SK-N-SH (cell line): ENCODE data around the gene PNPLA1. TPM values are rescaled to one million over a fixed set of nuclear protein-coding genes. Genes with fewer than 3 reads are reported as not detected.

Experiments
- CTCF ChIA-PET: fragments of 300-600, 350-600 bp; formaldehyde crosslinking; extraction: SDS; loops from one replicate; lab custom pipeline; 2021; lab: Yijun Ruan, JAX
- POLR2A ChIA-PET: fragments of 350-600 bp; sonication (Branson Sonifier 250); formaldehyde crosslinking; extraction: SDS; loops from one replicate; lab custom pipeline; 2020; ENCODE audit warnings: antibody characterized with exemption, inconsistent platforms; lab: Yijun Ruan, JAX
- DNase-seq: peaks from one replicate; pipeline ENCODE4 v3.0.0; 2012
- H2AFZ ChIP-seq: fragments of 200-600 bp; sonication (generic); 2 replicates; pipeline ENCODE4 v1.8.1; 2016; ENCODE audit warnings: antibody characterized with exemption, mild to moderate bottlenecking, low read depth
- H3F3A ChIP-seq: fragments of 200-600 bp; sonication (generic); replicated peaks from 2 replicates; pipeline ENCODE3; 2016; ENCODE audit warnings: antibody characterized with exemption, mild to moderate bottlenecking; ENCODE audit not compliant: insufficient read depth
- H3K27ac ChIP-seq, 2 experiments: fragments of 200-500 bp in 1 of 2; fragments of 200-600 bp in 1 of 2; sonication (Bioruptor generic) in 1 of 2; sonication (generic), shearing (Covaris generic) in 1 of 2; 2 replicates each; pipeline versions ENCODE4 v1.5.1 to v1.6.1; 2014 to 2016; ENCODE audit warnings: low read depth in 2 of 2, inconsistent platforms in 1 of 2, low read length in 1 of 2, mild to moderate bottlenecking in 1 of 2, mixed read lengths in 1 of 2
- H3K27me3 ChIP-seq: fragments of 200-600 bp; sonication (generic), shearing (Covaris generic); 2 replicates; pipeline ENCODE4 v1.6.1; 2016; ENCODE audit warnings: mixed run types; ENCODE audit not compliant: insufficient read depth
- H3K36me3 ChIP-seq, 2 experiments: fragments of 200-500 bp in 1 of 2; fragments of 200-600 bp in 1 of 2; sonication (Bioruptor generic) in 1 of 2; sonication (generic) in 1 of 2; replicated peaks in 1 of 2; 2 replicates each; pipeline versions ENCODE3 to v1.5.1; 2014 to 2016; ENCODE audit warnings: low read length in 1 of 2, mild to moderate bottlenecking in 1 of 2; ENCODE audit not compliant: insufficient read depth in 2 of 2, control insufficient read depth in 1 of 2
- H3K4me1 ChIP-seq, 2 experiments: fragments of 200-500 bp in 1 of 2; fragments of 200-600 bp in 1 of 2; sonication (Bioruptor generic) in 1 of 2; sonication (generic), shearing (Covaris generic) in 1 of 2; 2 replicates each; pipeline versions ENCODE4 v1.5.1 to v1.6.1; 2014 to 2016; ENCODE audit warnings: low read depth in 1 of 2, low read length in 1 of 2, mixed run types in 1 of 2; ENCODE audit not compliant: insufficient read depth in 2 of 2, control insufficient read depth in 1 of 2
- H3K4me2 ChIP-seq: fragments of 200-600 bp; sonication (generic), shearing (Covaris generic); 2 replicates; pipeline ENCODE4 v1.6.1; 2017; ENCODE audit warnings: mixed run types
- H3K4me3 ChIP-seq, 2 experiments: fragments of 200-500 bp in 1 of 2; fragments of 200-600 bp in 1 of 2; sonication (Bioruptor generic) in 1 of 2; sonication (generic), shearing (Covaris generic) in 1 of 2; 2 replicates each; pipeline versions ENCODE4 v1.5.1 to v1.8.1; 2014 to 2016; ENCODE audit warnings: low read depth in 2 of 2, inconsistent platforms in 1 of 2, low read length in 1 of 2, mild to moderate bottlenecking in 1 of 2, mixed read lengths in 1 of 2, moderate library complexity in 1 of 2
- H3K79me2 ChIP-seq: fragments of 200-600 bp; sonication (generic); 2 replicates; pipeline ENCODE4 v1.8.1; 2017; ENCODE audit warnings: mild to moderate bottlenecking; ENCODE audit not compliant: insufficient read depth
- H3K9ac ChIP-seq: fragments of 200-600 bp; sonication (generic); 2 replicates; pipeline ENCODE4 v1.6.1; 2017; ENCODE audit warnings: mixed run types
- H3K9me2 ChIP-seq: fragments of 200-600 bp; sonication (generic); 2 replicates; pipeline ENCODE4 v1.6.1; 2017; ENCODE audit warnings: mixed run types
- H3K9me3 ChIP-seq: fragments of 200-600 bp; sonication (generic); 2 replicates; pipeline ENCODE4 v1.6.1; 2017; ENCODE audit warnings: mixed run types, mild to moderate bottlenecking, moderate library complexity
- H4K20me1 ChIP-seq: fragments of 200-600 bp; sonication (generic); 2 replicates; pipeline ENCODE4 v1.6.1; 2017; ENCODE audit warnings: mild to moderate bottlenecking, mixed run types; ENCODE audit not compliant: insufficient read depth
- CHD2 ChIP-seq: fragments of 150-350 bp; IDR thresholded peaks from 2 replicates; pipeline ENCODE4 v1.6.1; 2018; ENCODE audit warnings: low read length; ENCODE audit not compliant: partially characterized antibody
- EP300 ChIP-seq, 2 experiments: IDR thresholded peaks; 2 replicates each; pipeline versions ENCODE4 v1.4.0 to v1.6.1; 2012; ENCODE audit warnings: borderline replicate concordance in 1 of 2, low read depth in 1 of 2, low read length in 1 of 2
- FOSL2 ChIP-seq: IDR thresholded peaks from 2 replicates; pipeline ENCODE4 v1.4.0; 2012; ENCODE audit warnings: low read depth, mild to moderate bottlenecking, moderate library complexity, borderline replicate concordance
- FOXM1 ChIP-seq: IDR thresholded peaks from 2 replicates; pipeline ENCODE4 v1.4.0; 2012; ENCODE audit warnings: low read depth, mild to moderate bottlenecking
- GABPA ChIP-seq: IDR thresholded peaks from 2 replicates; pipeline ENCODE4 v1.4.0; 2012; ENCODE audit warnings: low read depth, mild to moderate bottlenecking
- MAX ChIP-seq: IDR thresholded peaks from 2 replicates; pipeline ENCODE4 v1.4.0; 2012; ENCODE audit warnings: low read depth
- MXI1 ChIP-seq: IDR thresholded peaks from 2 replicates; pipeline ENCODE4 v1.6.1; 2012; ENCODE audit warnings: mild to moderate bottlenecking, low read depth, low read length, improper control_type of control experiment
- NFIC ChIP-seq: IDR thresholded peaks from 2 replicates; pipeline ENCODE4 v1.4.0; 2012; ENCODE audit warnings: borderline replicate concordance
- NRF1 ChIP-seq: IDR thresholded peaks from 2 replicates; pipeline ENCODE4 v1.6.1; 2012; ENCODE audit warnings: low read depth, mild to moderate bottlenecking, low read length
- PBX3 ChIP-seq: IDR thresholded peaks from 2 replicates; pipeline ENCODE4; 2012
- POLR2AphosphoS5 ChIP-seq: IDR thresholded peaks from 2 replicates; pipeline ENCODE4 v1.6.1; 2012; ENCODE audit warnings: low read depth, low read length
- RCOR1 ChIP-seq: fragments of 150-350 bp; IDR thresholded peaks from 2 replicates; pipeline ENCODE4 v1.6.1; 2017; ENCODE audit warnings: antibody characterized with exemption, low read length
- RXRA ChIP-seq: IDR thresholded peaks from 2 replicates; pipeline ENCODE4 v1.4.0; 2012; ENCODE audit warnings: low read depth, mild to moderate bottlenecking, borderline replicate concordance
- SMC3 ChIP-seq: IDR thresholded peaks from 2 replicates; pipeline ENCODE4 v1.6.1; 2012; ENCODE audit warnings: low read depth, low read length, improper control_type of control experiment
- TCF12 ChIP-seq: IDR thresholded peaks from 2 replicates; pipeline ENCODE4 v1.4.0; 2012
- YY1 ChIP-seq: IDR thresholded peaks from 2 replicates; pipeline ENCODE4 v1.4.0; 2012; ENCODE audit warnings: low read depth, mild to moderate bottlenecking
- WGBS: methylation state at CpG from one replicate; pipeline ENCODE4 v1.1.6; 2017; ENCODE audit warnings: low lambda C conversion rate; 5-methylcytosine and 5-hydroxymethylcytosine counted together
- polyA plus RNA-seq, 3 experiments: library from polyadenylated mRNA; depleted of rRNA; stranded (reverse); fragments of >200 nt; gene quantifications; 2 replicates each; pipeline ENCODE4 v1.2.3, GENCODE V29; 2012
- TF ChIP-seq, protein P1 (sequence below): fragments of 150-350 bp; IDR thresholded peaks from 2 replicates; pipeline ENCODE4 v1.6.1; 2016; ENCODE audit warnings: mild to moderate bottlenecking, low read depth, low read length

PNPLA1 gene
- polyA plus RNA-seq, 1 of the 3 experiments (the other 2 are of a cell fraction) = not detected

DNA sequence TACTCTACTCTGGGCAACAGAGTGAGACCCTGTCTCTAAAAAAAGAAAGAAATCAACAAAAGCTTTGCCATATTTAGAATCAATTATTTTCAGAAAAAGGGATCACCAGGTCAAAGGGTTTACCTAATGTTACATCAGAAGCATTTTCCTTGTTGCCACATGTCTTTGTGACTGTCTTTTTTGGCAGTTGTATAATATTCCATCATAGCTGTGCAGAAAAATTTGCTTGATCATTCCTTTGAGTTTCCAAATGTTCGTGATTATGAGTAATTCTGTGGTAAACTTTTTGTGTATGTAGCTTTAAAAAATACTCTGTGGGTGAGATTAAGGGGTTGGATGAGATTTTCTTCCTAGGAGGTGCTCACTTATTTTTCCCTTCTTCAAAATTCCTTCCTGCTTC is 26.4 kb downstream of the PNPLA1 start:
- CTCF ChIA-PET = interaction anchor here (1.3 to 1.8 kb wide), 3 partner anchors 8 to 63 kb away, joined by 3 to 5 read pairs (median 4); no protein-coding TSS in a partner anchor

DNA sequence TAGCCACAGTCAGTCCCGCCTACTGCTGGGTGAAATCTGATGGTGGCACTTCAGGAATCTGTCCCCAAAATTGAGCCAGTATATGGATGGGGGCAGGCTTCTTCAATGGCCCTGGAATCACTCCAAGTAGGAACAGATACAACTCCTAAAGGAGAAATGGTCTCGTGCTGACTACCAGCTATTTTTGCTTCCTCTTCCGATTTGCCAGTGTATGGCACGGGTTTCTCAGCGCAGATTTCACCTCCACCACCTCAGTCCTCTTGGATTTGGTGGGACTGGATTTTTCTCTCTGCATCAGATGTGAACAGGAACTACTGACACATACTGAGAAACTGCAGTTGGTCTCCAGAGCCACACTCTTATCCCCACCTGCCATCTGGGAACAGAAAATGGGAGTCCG is 27.2 kb downstream of the PNPLA1 start:
- H3K4me3 ChIP-seq = no peak overlapping the region
- no peak overlapping the region for H3K27ac ChIP-seq
- H3K9me2 ChIP-seq = no peaks in the 10 kb centered on the region
- DNase-seq = no peak
- WGBS = 80% methylated on average over 6 of the region's 6 CpGs
- no peaks in the 10 kb centered on the region for H3K4me1 ChIP-seq
- no peaks in the 10 kb centered on the region for H3K9me3 ChIP-seq
- ChIA-PET POLR2A (no interaction called here), CTCF (interaction anchor here (0.7 to 1.8 kb wide), 6 partner anchors 9 to 64 kb away, joined by 3 to 5 read pairs (median 4); no protein-coding TSS in a partner anchor)
- H3K79me2 ChIP-seq = no peaks in the 10 kb centered on the region
- H2AFZ ChIP-seq = no peak overlapping the region
- TF ChIP-seq YY1 = no peak
- TF ChIP-seq FOXM1 = no peak
- no peak for TF ChIP-seq FOSL2
- no peaks in the 10 kb centered on the region; the same call in 1 of the 2 replicates for H3K27me3 ChIP-seq
- H4K20me1 ChIP-seq = no peaks in the 10 kb centered on the region
- H3K9ac ChIP-seq = no peak overlapping the region
- H3F3A ChIP-seq = no peaks in the 10 kb centered on the region
- H3K4me2 ChIP-seq = no peak overlapping the region
- H3K36me3 ChIP-seq = no peaks in the 10 kb centered on the region

More for the DNA sequence above, 26.4 kb downstream of the PNPLA1 start:
- Histone ChIP-seq H3K4me1 (no peaks in the 10 kb centered on the region), H3K4me3 (no peak overlapping the region), H3K27me3 (no peaks in the 10 kb centered on the region; the same call in 1 of the 2 replicates), H3K27ac (no peak overlapping the region), H3K79me2 (no peaks in the 10 kb centered on the region), H3K9ac (no peak overlapping the region)
- 0% methylated on average over 1 of the region's 1 CpG for WGBS
- TF ChIP-seq EP300 (IDR thresholded peaks at IDR 0.05; ENCODE audit: borderline replicate concordance in 1 of 2, low read depth in 1 of 2, low read length in 1 of 2) = no peak
- no peak for TF ChIP-seq TCF12
- TF ChIP-seq RCOR1 = no peak
- TF ChIP-seq, all 33 proteins: peak for 0
- POLR2A ChIA-PET = interaction anchor here (1.1 kb wide), 1 partner anchor 16 kb away, joined by 3 read pairs; no protein-coding TSS in a partner anchor
- Histone ChIP-seq H4K20me1 (no peaks in the 10 kb centered on the region), H3F3A (no peaks in the 10 kb centered on the region), H3K9me3 (no peaks in the 10 kb centered on the region), H3K9me2 (no peaks in the 10 kb centered on the region), H2AFZ (no peak overlapping the region), H3K4me2 (no peak overlapping the region), H3K36me3 (no peaks in the 10 kb centered on the region)
- no peak for DNase-seq

GRCh38 chr6:36297511-36297910 is 27.7 kb downstream of the PNPLA1 start:
- WGBS = 83% methylated on average over 7 of the region's 7 CpGs
- Histone ChIP-seq H3K27me3 (no peaks in the 10 kb centered on the region; the same call in 1 of the 2 replicates), H3K27ac (no peak overlapping the region), H3K9ac (no peak overlapping the region), H4K20me1 (no peaks in the 10 kb centered on the region), H3K36me3 (no peaks in the 10 kb centered on the region), H3K9me3 (no peaks in the 10 kb centered on the region), H3K9me2 (no peaks in the 10 kb centered on the region), H3K79me2 (no peaks in the 10 kb centered on the region), H3F3A (no peaks in the 10 kb centered on the region), H3K4me3 (no peak overlapping the region), H3K4me2 (no peak overlapping the region), H3K4me1 (no peaks in the 10 kb centered on the region; a peak in 1 of 4 replicates), H2AFZ (no peak overlapping the region)
- POLR2A ChIA-PET = no interaction called here
- CTCF ChIA-PET = interaction anchor here (0.7 to 1.8 kb wide), 6 partner anchors 8 to 64 kb away, joined by 3 to 5 read pairs (median 4); no protein-coding TSS in a partner anchor
- DNase-seq = no peak
- TF ChIP-seq SMC3 = no peak
- no peak for TF ChIP-seq POLR2AphosphoS5
- no peak for TF ChIP-seq PBX3
- no peak for TF ChIP-seq MXI1
- TF ChIP-seq MAX = no peak
- TF ChIP-seq, protein P1, sequence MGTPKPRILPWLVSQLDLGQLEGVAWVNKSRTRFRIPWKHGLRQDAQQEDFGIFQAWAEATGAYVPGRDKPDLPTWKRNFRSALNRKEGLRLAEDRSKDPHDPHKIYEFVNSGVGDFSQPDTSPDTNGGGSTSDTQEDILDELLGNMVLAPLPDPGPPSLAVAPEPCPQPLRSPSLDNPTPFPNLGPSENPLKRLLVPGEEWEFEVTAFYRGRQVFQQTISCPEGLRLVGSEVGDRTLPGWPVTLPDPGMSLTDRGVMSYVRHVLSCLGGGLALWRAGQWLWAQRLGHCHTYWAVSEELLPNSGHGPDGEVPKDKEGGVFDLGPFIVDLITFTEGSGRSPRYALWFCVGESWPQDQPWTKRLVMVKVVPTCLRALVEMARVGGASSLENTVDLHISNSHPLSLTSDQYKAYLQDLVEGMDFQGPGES = no peak
- TF ChIP-seq FOXM1 = no peak
- no peak for TF ChIP-seq GABPA
- TF ChIP-seq CHD2 = no peak
- TF ChIP-seq NRF1 = no peak
- TF ChIP-seq RXRA = no peak
- no peak for TF ChIP-seq TCF12
- TF ChIP-seq NFIC = no peak
- no peak for TF ChIP-seq FOSL2
